Liver (tissue), 9 donors: ENCODE measurements around the gene MYL4. TPM values are rescaled to one million over a fixed set of nuclear protein-coding genes. Genes with fewer than 3 reads are reported as not detected.

Experiments used
- DNase-seq: peaks from one replicate; pipeline ENCODE4 v3.0.0-alpha.2; 2017; ENCODE audit warnings: low spot score
- H3K27ac ChIP-seq, 2 donors: one replicate each; pipeline ENCODE4 v1.7.0; 2013; ENCODE audit warnings: inconsistent platforms in 2 of 2, low read length in 2 of 2, control low read depth in 1 of 2, low read depth in 1 of 2, mild to moderate bottlenecking in 1 of 2
- H3K27me3 ChIP-seq, 4 donors: one replicate each; pipeline versions ENCODE4 v1.6.1 to v1.7.0; 2013; ENCODE audit warnings: low read length in 3 of 4, inconsistent platforms in 1 of 4, mild to moderate bottlenecking in 1 of 4, moderate library complexity in 1 of 4; ENCODE audit not compliant: control insufficient read depth in 4 of 4, insufficient read depth in 4 of 4
- H3K36me3 ChIP-seq, 4 donors: one replicate each; pipeline versions ENCODE4 v1.6.1 to v1.7.0; 2013; ENCODE audit warnings: low read length in 3 of 4, mild to moderate bottlenecking in 3 of 4, low read depth in 1 of 4, moderate library complexity in 1 of 4; ENCODE audit not compliant: control insufficient read depth in 4 of 4, insufficient read depth in 3 of 4
- H3K4me1 ChIP-seq, 4 donors: one replicate each; pipeline versions ENCODE4 v1.6.1 to v1.7.0; 2013; ENCODE audit warnings: low read length in 3 of 4, mild to moderate bottlenecking in 3 of 4, moderate library complexity in 1 of 4; ENCODE audit not compliant: control insufficient read depth in 4 of 4, insufficient read depth in 4 of 4
- H3K4me3 ChIP-seq, 3 donors: one replicate each; pipeline versions ENCODE4 v1.6.1 to v1.7.0; 2013; ENCODE audit warnings: low read length in 3 of 3, control low read depth in 1 of 3, low read depth in 1 of 3, mild to moderate bottlenecking in 1 of 3
- H3K9ac ChIP-seq, 2 donors: one replicate each; pipeline ENCODE4 v1.7.0; 2013; ENCODE audit warnings: low read length in 2 of 2, mild to moderate bottlenecking in 2 of 2, moderate library complexity in 2 of 2, control low read depth in 1 of 2, low read depth in 1 of 2
- H3K9me3 ChIP-seq, 4 donors: one replicate each; pipeline versions ENCODE4 v1.6.1 to v1.7.0; 2013; ENCODE audit warnings: low read length in 3 of 4; ENCODE audit not compliant: control insufficient read depth in 4 of 4
- EGR1 ChIP-seq, 2 donors: IDR thresholded peaks; 2 replicates each; pipeline ENCODE4 v1.6.1; 2016 to 2018; ENCODE audit warnings: antibody characterized with exemption in 2 of 2, low read depth in 2 of 2
- FOXA1 ChIP-seq: IDR thresholded peaks from 2 replicates; pipeline ENCODE4 v1.6.1; 2016; ENCODE audit warnings: antibody characterized with exemption
- FOXA2 ChIP-seq: IDR thresholded peaks from 2 replicates; pipeline ENCODE4 v1.6.1; 2016; ENCODE audit warnings: antibody characterized with exemption
- GABPA ChIP-seq, 2 donors: IDR thresholded peaks in 1 of 2; conservative IDR thresholded peaks in 1 of 2; 2 replicates each; pipeline ENCODE4 v1.6.1; 2016; ENCODE audit warnings: antibody characterized with exemption in 2 of 2, mild to moderate bottlenecking in 1 of 2, moderate library complexity in 1 of 2
- HNF4A ChIP-seq, 2 donors: conservative IDR thresholded peaks; 2 replicates each; pipeline ENCODE4 v1.6.1; 2016; ENCODE audit warnings: antibody characterized with exemption in 2 of 2, mild to moderate bottlenecking in 2 of 2
- HNF4G ChIP-seq: IDR thresholded peaks from 2 replicates; pipeline ENCODE4 v1.6.1; 2016; ENCODE audit warnings: antibody characterized with exemption
- NR2F2 ChIP-seq: IDR thresholded peaks from 2 replicates; pipeline ENCODE4 v1.6.1; 2016; ENCODE audit warnings: antibody characterized with exemption
- RAD21 ChIP-seq, 2 donors: IDR thresholded peaks; 2 replicates each; pipeline ENCODE4 v1.6.1; 2016; ENCODE audit warnings: antibody characterized with exemption in 2 of 2, mild to moderate bottlenecking in 2 of 2
- RXRA ChIP-seq, 2 donors: IDR thresholded peaks; 2 replicates each; pipeline ENCODE4 v1.6.1; 2017 to 2018; ENCODE audit warnings: antibody characterized with exemption in 2 of 2, mild to moderate bottlenecking in 1 of 2
- SP1 ChIP-seq: IDR thresholded peaks from 2 replicates; pipeline ENCODE4 v1.6.1; 2018; ENCODE audit warnings: antibody characterized with exemption, mild to moderate bottlenecking
- TAF1 ChIP-seq: conservative IDR thresholded peaks from 2 replicates; pipeline ENCODE4 v1.6.1; 2016; ENCODE audit warnings: antibody characterized with exemption, mild to moderate bottlenecking
- YY1 ChIP-seq: IDR thresholded peaks from 2 replicates; pipeline ENCODE4 v1.6.1; 2016; ENCODE audit warnings: antibody characterized with exemption, mild to moderate bottlenecking
- WGBS: extraction: QIAGEN DNeasy Blood & Tissue Kit; methylation state at CpG from one replicate; pipeline ENCODE4 v1.1.7; 2013; 5-methylcytosine and 5-hydroxymethylcytosine counted together
- polyA plus RNA-seq, 2 donors: library from polyadenylated mRNA; stranded (reverse) in 1 of 2; unstranded in 1 of 2; fragments of 200-250 nt in 1 of 2; fragments of >200 nt in 1 of 2; fragmentation: Nextera tagmentation in 1 of 2; extraction: Ambion mirVana in 1 of 2; gene quantifications; one replicate each; pipeline versions ENCODE4 v1.2.1 to v1.2.3, GENCODE V29; 2013 to 2015
- total RNA-seq, 2 donors: library from RNA; depleted of rRNA; stranded (reverse); fragments of >200 nt; gene quantifications; one replicate each; pipeline ENCODE4 v1.2.3, GENCODE V29; 2014
- TF ChIP-seq, protein P1 (sequence below): IDR thresholded peaks from 2 replicates; pipeline ENCODE4 v1.6.1; 2016; ENCODE audit warnings: antibody characterized with exemption
- TF ChIP-seq, protein P2 (sequence below): IDR thresholded peaks from 2 replicates; pipeline ENCODE4 v1.6.1; 2016; ENCODE audit warnings: antibody characterized with exemption, mild to moderate bottlenecking
- TF ChIP-seq, protein P3 (sequence below): IDR thresholded peaks from 2 replicates; pipeline ENCODE4 v1.6.1; 2016; ENCODE audit warnings: antibody characterized with exemption
- TF ChIP-seq, protein P4 (sequence below): fragments of 150-350 bp; IDR thresholded peaks from 2 replicates; pipeline ENCODE4 v1.5.1; 2017; ENCODE audit warnings: improper control_type of control experiment, low read depth, low read length; ENCODE audit not compliant: missing input control
- donor health status: healthy.
- donor health status: healthy.
- donor health status: healthy.
- donor health status: healthy.
- donor health status: healthy.

Gene MYL4
- total and polyA plus RNA-seq, 4 donors, result 0.19 to 215 (median 0.22) TPM; not detected in 1

DNA sequence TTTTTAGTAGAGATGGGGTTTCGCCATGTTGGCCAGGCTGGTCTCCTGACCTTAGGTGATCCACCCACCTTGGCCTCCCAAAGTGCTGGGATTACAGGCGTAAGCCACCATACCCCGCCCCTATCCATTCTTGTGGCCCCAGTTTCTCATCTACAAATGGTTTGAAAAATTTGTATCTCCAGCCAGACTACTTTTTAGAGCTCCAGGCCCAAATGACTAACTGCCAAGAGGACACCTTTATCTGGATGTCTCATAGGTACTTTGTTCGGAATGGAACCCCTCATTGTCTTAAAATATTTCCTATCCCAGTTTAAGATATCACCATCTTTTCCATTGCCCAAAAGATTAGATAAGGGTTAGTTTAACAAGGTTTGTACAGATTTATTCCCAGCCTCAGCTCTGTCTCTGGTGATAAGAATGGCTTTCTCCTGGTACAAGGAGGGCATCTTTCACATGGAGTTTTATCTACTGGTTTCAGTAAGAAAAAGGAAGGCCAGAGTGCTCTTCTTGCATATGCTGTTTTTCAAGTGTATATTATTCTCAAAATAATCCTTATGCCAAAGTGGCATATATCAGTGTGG lies 15.1 kb upstream of the MYL4 start:
- no peak overlapping the region for H3K9ac ChIP-seq
- H3K36me3 ChIP-seq, result no peaks in the 10 kb centered on the region
- WGBS, result 96% methylated on average over 4 of the region's 4 CpGs
- H3K27ac ChIP-seq, result no peak overlapping the region
- no peaks in the 10 kb centered on the region for H3K9me3 ChIP-seq
- TF ChIP-seq GABPA (IDR thresholded peaks at IDR 0.05 in 1 of 2, conservative IDR thresholded peaks at IDR 0.05 in 1 of 2), result no peak
- TF ChIP-seq, protein P1, sequence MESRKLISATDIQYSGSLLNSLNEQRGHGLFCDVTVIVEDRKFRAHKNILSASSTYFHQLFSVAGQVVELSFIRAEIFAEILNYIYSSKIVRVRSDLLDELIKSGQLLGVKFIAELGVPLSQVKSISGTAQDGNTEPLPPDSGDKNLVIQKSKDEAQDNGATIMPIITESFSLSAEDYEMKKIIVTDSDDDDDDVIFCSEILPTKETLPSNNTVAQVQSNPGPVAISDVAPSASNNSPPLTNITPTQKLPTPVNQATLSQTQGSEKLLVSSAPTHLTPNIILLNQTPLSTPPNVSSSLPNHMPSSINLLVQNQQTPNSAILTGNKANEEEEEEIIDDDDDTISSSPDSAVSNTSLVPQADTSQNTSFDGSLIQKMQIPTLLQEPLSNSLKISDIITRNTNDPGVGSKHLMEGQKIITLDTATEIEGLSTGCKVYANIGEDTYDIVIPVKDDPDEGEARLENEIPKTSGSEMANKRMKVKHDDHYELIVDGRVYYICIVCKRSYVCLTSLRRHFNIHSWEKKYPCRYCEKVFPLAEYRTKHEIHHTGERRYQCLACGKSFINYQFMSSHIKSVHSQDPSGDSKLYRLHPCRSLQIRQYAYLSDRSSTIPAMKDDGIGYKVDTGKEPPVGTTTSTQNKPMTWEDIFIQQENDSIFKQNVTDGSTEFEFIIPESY, result no peak
- TF ChIP-seq, protein P2, sequence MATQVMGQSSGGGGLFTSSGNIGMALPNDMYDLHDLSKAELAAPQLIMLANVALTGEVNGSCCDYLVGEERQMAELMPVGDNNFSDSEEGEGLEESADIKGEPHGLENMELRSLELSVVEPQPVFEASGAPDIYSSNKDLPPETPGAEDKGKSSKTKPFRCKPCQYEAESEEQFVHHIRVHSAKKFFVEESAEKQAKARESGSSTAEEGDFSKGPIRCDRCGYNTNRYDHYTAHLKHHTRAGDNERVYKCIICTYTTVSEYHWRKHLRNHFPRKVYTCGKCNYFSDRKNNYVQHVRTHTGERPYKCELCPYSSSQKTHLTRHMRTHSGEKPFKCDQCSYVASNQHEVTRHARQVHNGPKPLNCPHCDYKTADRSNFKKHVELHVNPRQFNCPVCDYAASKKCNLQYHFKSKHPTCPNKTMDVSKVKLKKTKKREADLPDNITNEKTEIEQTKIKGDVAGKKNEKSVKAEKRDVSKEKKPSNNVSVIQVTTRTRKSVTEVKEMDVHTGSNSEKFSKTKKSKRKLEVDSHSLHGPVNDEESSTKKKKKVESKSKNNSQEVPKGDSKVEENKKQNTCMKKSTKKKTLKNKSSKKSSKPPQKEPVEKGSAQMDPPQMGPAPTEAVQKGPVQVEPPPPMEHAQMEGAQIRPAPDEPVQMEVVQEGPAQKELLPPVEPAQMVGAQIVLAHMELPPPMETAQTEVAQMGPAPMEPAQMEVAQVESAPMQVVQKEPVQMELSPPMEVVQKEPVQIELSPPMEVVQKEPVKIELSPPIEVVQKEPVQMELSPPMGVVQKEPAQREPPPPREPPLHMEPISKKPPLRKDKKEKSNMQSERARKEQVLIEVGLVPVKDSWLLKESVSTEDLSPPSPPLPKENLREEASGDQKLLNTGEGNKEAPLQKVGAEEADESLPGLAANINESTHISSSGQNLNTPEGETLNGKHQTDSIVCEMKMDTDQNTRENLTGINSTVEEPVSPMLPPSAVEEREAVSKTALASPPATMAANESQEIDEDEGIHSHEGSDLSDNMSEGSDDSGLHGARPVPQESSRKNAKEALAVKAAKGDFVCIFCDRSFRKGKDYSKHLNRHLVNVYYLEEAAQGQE, result no peak
- TF ChIP-seq YY1, result no peak
- DNase-seq, result no peak
- H3K27me3 ChIP-seq, result no peaks in the 10 kb centered on the region
- no peaks in the 10 kb centered on the region for H3K4me1 ChIP-seq
- no peak overlapping the region for H3K4me3 ChIP-seq

DNA sequence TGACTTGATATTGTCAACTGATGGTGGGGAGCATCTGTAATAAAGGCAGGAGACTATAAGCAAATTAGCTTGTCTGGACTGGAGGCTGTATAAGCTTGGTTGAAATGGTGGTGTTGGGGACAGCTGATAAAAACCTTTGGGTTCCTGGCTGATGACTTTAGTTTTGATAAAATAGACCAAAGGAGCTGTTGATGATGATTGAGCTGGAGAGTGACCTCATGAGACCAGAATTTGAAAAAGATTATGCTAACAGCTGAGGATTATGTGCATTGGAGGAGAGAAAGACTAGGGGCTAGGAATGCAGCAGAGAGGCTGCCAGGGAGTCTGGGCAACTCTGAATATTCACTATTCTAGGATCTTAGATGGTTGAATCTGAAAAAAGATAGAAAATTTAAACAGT lies 11.3 kb upstream of the MYL4 start:
- no peaks in the 10 kb centered on the region for H3K4me1 ChIP-seq
- no peak for DNase-seq
- no peak overlapping the region for H3K9ac ChIP-seq
- H3K4me3 ChIP-seq, result no peak overlapping the region
- TF ChIP-seq, protein P3, sequence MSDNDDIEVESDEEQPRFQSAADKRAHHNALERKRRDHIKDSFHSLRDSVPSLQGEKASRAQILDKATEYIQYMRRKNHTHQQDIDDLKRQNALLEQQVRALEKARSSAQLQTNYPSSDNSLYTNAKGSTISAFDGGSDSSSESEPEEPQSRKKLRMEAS, result no peak
- TF ChIP-seq YY1, result no peak
- no peak for TF ChIP-seq NR2F2
- no peak for TF ChIP-seq RXRA (IDR thresholded peaks at IDR 0.05)
- TF ChIP-seq FOXA1, result no peak
- TF ChIP-seq TAF1, result no peak
- TF ChIP-seq, protein P4, sequence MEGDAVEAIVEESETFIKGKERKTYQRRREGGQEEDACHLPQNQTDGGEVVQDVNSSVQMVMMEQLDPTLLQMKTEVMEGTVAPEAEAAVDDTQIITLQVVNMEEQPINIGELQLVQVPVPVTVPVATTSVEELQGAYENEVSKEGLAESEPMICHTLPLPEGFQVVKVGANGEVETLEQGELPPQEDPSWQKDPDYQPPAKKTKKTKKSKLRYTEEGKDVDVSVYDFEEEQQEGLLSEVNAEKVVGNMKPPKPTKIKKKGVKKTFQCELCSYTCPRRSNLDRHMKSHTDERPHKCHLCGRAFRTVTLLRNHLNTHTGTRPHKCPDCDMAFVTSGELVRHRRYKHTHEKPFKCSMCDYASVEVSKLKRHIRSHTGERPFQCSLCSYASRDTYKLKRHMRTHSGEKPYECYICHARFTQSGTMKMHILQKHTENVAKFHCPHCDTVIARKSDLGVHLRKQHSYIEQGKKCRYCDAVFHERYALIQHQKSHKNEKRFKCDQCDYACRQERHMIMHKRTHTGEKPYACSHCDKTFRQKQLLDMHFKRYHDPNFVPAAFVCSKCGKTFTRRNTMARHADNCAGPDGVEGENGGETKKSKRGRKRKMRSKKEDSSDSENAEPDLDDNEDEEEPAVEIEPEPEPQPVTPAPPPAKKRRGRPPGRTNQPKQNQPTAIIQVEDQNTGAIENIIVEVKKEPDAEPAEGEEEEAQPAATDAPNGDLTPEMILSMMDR, result no peak
- TF ChIP-seq, protein P2, result no peak
- TF ChIP-seq, protein P1, result no peak
- TF ChIP-seq RAD21 (IDR thresholded peaks at IDR 0.05), result no peak
- no peak for TF ChIP-seq GABPA (IDR thresholded peaks at IDR 0.05 in 1 of 2, conservative IDR thresholded peaks at IDR 0.05 in 1 of 2)
- no peak for TF ChIP-seq EGR1 (IDR thresholded peaks at IDR 0.05; ENCODE audit: low read depth in 2 of 2)
- no peak for TF ChIP-seq HNF4G
- TF ChIP-seq HNF4A (conservative IDR thresholded peaks at IDR 0.05), result no peak
- TF ChIP-seq FOXA2, result no peak
- no peak for TF ChIP-seq SP1
- no peaks in the 10 kb centered on the region for H3K9me3 ChIP-seq
- no peak overlapping the region for H3K27ac ChIP-seq
- no peaks in the 10 kb centered on the region for H3K36me3 ChIP-seq
- H3K27me3 ChIP-seq, result no peaks in the 10 kb centered on the region
